ENCODE results near the gene LETMD1. TPM values are rescaled to one million over a fixed set of nuclear protein-coding genes. Genes with fewer than 3 reads are reported as not detected.

The LETMD1 gene
- polyA plus RNA-seq, 3 donors: 86.9 to 151 (median 130) TPM

- no peak for DNase-seq (ENCODE audit: extremely low read depth in 1 of 11, low read depth in 9 of 11, low spot score in 4 of 11)
Observed at GRCh38 chr12:51018956-51019355, 29.2 kb upstream of the LETMD1 start.

- no peak for DNase-seq (ENCODE audit: extremely low read depth in 1 of 11, low read depth in 9 of 11, low spot score in 4 of 11)
Observed at GRCh38 chr12:51019927-51020326, 28.2 kb upstream of the LETMD1 start.

GRCh38 chr12:51020448-51021182 is 27.5 kb upstream of the LETMD1 start:
- no peak for DNase-seq (ENCODE audit: extremely low read depth in 1 of 11, low read depth in 9 of 11, low spot score in 4 of 11)

GRCh38 chr12:51021694-51022093 is 26.4 kb upstream of the LETMD1 start:
- DNase-seq (ENCODE audit: extremely low read depth in 1 of 11, low read depth in 9 of 11, low spot score in 4 of 11): no peak

- DNase-seq (ENCODE audit: extremely low read depth in 1 of 11, low read depth in 9 of 11, low spot score in 4 of 11): no peak
Observed at GRCh38 chr12:51023625-51024382, 24.3 kb upstream of the LETMD1 start.

GRCh38 chr12:51025338-51025835 is 22.7 kb upstream of the LETMD1 start:
- DNase-seq (ENCODE audit: extremely low read depth in 1 of 11, low read depth in 9 of 11, low spot score in 4 of 11): no peak

- peak; percentile 85 to 93 (median 91) for DNase-seq (ENCODE audit: extremely low read depth in 1 of 11, low read depth in 9 of 11, low spot score in 4 of 11)
Observed at GRCh38 chr12:51025836-51026638, 22.1 kb upstream of the LETMD1 start, which contains the start of gene SLC11A2. TSS of gene SLC11A2 (minus strand) at chr12:51026384. CDS start at chr12:51010728, 15,656 bp downstream.

GRCh38 chr12:51027342-51027835 is 20.7 kb upstream of the LETMD1 start:
- DNase-seq (ENCODE audit: extremely low read depth in 1 of 11, low read depth in 9 of 11, low spot score in 4 of 11): no peak

GRCh38 chr12:51028126-51028812 is 19.9 kb upstream of the LETMD1 start:
- DNase-seq (ENCODE audit: extremely low read depth in 1 of 11, low read depth in 9 of 11, low spot score in 4 of 11): peak in 1 of 11 donors; percentile 17

GRCh38 chr12:51028813-51029150 is 19.3 kb upstream of the LETMD1 start:
- peak in 1 of 11 donors; percentile 24 for DNase-seq (ENCODE audit: extremely low read depth in 1 of 11, low read depth in 9 of 11, low spot score in 4 of 11)

- no peak for DNase-seq (ENCODE audit: extremely low read depth in 1 of 11, low read depth in 9 of 11, low spot score in 4 of 11)
Observed at GRCh38 chr12:51033048-51033447, 15.1 kb upstream of the LETMD1 start.

GRCh38 chr12:51033457-51034089 is 14.6 kb upstream of the LETMD1 start:
- DNase-seq (ENCODE audit: extremely low read depth in 1 of 11, low read depth in 9 of 11, low spot score in 4 of 11): no peak

- no peak for DNase-seq (ENCODE audit: extremely low read depth in 1 of 11, low read depth in 9 of 11, low spot score in 4 of 11)
Observed at GRCh38 chr12:51036279-51036678, 11.8 kb upstream of the LETMD1 start.

GRCh38 chr12:51048661-51049251 is 629 bp downstream of the LETMD1 start:
- no peak for DNase-seq (ENCODE audit: extremely low read depth in 1 of 11, low read depth in 9 of 11, low spot score in 4 of 11)

- no peak for DNase-seq (ENCODE audit: extremely low read depth in 1 of 11, low read depth in 9 of 11, low spot score in 4 of 11)
Observed at GRCh38 chr12:51049525-51049924, 1.4 kb downstream of the LETMD1 start.

- peak in 2 of 11 donors; percentile 25 to 50 for DNase-seq (ENCODE audit: extremely low read depth in 1 of 11, low read depth in 9 of 11, low spot score in 4 of 11)
Observed at GRCh38 chr12:51051787-51052186, 3.7 kb downstream of the LETMD1 start.

- DNase-seq (ENCODE audit: extremely low read depth in 1 of 11, low read depth in 9 of 11, low spot score in 4 of 11): no peak
Observed at GRCh38 chr12:51055060-51055459, 6.9 kb downstream of the LETMD1 start.

- DNase-seq (ENCODE audit: extremely low read depth in 1 of 11, low read depth in 9 of 11, low spot score in 4 of 11): no peak
Observed at GRCh38 chr12:51056242-51056641, 8.1 kb downstream of the LETMD1 start.
